Measurements from ENCODE around the gene MXRA7.

MXRA7 gene

DNA sequence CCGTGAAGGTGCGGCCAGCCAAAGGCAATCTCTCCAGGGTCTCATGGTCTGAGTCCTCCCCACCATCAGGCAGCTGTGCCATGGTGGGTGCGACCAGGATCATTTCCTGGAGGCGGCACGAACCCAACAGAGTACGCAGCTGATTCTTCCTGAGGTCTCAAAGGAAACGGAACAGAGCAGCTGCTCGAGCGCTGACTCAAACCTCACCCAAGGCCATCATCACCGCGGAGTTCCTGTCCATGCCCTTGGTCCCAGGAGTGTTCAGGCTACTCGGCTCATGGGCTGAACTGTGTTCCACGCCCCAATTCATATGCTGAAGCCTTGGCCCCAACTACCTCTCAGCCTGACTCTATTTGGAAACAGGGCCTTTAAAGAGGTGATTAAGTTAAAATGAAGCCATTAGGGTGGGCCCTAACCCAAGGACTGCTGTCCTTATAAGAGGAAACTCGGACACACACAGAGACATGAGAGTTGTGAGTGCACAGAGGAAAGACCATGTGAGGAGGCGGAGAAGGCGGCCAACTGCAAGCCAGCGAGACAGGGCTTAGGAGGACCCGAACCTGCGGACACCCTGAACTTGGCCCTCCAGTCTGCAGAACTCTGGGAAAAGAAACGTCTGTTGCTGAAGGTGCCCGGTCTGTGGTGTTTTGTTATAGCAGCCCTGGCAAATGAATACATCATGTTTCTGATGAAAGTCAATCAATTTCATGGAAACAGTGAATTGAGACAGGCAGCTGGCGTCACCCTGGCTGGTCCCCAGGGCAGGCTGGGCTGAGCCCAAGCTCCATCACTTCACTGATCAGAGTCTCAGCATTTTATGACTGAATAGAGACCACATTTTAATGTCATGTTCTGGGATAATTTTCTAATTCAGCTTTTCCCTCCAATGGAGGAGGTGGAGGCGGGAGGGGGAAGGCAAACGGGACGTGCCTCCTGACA lies 13.7 kb downstream of the MXRA7 start:
- TF ChIP-seq, protein P1, sequence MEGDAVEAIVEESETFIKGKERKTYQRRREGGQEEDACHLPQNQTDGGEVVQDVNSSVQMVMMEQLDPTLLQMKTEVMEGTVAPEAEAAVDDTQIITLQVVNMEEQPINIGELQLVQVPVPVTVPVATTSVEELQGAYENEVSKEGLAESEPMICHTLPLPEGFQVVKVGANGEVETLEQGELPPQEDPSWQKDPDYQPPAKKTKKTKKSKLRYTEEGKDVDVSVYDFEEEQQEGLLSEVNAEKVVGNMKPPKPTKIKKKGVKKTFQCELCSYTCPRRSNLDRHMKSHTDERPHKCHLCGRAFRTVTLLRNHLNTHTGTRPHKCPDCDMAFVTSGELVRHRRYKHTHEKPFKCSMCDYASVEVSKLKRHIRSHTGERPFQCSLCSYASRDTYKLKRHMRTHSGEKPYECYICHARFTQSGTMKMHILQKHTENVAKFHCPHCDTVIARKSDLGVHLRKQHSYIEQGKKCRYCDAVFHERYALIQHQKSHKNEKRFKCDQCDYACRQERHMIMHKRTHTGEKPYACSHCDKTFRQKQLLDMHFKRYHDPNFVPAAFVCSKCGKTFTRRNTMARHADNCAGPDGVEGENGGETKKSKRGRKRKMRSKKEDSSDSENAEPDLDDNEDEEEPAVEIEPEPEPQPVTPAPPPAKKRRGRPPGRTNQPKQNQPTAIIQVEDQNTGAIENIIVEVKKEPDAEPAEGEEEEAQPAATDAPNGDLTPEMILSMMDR (IDR thresholded peaks at IDR 0.05; ENCODE audit: low read length, missing control alignments): no peak
- no peak overlapping the region for H3K4me3 ChIP-seq (replicated peaks; ENCODE audit: low read depth, low read length)
- DNase-seq (ENCODE audit: low read depth): peak; percentile 81

DNA sequence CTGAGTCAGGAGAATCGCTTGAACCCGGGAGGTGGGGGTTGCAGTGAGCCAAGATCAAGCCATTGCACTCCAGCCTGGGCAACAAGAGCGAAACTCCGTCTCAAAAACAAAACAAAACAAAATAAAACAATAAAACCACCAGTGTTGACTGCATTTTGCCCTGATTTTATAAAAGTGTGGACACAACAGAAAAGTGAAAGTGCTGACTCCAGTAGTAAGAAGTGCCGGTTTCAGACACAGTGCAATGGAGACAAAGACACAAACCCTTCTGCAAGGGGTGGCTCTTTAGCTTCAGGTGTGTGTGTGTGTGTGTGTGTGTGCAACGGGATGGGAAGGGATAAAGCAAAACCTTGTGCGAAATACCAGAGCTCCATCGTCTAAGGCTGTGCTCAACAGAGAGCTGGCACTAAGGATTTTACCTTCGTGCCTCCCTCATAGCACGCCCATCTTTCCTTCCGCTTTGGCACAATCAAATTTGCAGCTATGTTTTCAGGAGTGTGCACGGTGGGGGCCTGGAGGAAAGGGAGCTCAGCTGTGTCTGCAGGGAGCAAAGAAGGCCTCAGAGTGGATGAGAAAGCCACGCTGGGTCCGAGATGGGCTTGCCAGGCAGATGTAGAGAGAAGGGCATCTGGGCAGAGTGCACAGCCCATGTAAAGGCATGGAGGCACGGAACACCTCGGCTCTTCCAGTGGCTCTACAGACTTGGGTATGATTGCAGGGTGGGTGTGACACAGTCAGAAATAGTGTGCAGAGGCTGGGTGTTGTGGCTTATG lies 15.5 kb downstream of the MXRA7 start:
- TF ChIP-seq, protein P1 (IDR thresholded peaks at IDR 0.05; ENCODE audit: low read length, missing control alignments): no peak
- DNase-seq (ENCODE audit: low read depth): no peak
- no peak overlapping the region for H3K4me3 ChIP-seq (replicated peaks; ENCODE audit: low read depth, low read length)

DNA sequence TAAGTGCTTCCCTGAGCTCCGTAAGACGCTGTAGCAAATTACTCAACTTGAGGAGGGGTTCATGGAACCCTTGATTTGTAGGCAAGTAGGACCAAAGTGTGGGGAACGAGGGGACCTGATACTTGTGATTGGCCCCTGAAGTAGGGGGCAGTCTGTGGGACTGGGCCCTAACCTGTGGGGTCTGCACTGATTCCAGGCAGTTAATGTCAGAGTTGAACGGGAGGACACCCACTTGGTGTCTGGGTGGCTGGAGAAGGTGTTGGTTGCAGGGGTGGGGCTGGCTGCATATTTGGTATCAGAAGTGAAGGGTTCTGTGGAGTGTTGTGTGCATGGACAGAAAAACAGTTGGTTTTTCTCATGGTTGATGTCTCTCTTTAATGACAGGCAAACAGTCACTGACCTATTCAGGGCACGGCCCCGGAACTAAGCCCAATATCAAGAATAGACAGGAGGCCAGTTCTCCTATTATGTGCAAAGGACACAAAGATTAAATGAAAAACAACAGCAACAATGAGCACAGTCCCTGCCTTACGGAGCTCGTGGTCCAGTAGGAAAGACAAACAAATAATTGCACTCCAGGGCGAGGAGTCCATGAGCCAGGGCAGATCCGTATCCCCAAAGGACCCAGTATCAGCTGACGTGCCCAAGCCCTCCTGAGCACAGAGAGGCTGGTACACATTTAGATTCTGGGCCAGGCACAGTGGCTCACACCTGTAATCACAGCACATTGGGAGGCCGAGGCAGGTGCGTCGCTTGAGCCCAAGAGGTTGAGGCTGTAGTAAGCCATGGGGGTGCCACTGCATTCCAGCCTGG lies 19.2 kb downstream of the MXRA7 start:
- no peak for DNase-seq (ENCODE audit: low read depth)
- no peak overlapping the region for H3K4me3 ChIP-seq (replicated peaks; ENCODE audit: low read depth, low read length)
- TF ChIP-seq, protein P1 (IDR thresholded peaks at IDR 0.05; ENCODE audit: low read length, missing control alignments): no peak

DNA sequence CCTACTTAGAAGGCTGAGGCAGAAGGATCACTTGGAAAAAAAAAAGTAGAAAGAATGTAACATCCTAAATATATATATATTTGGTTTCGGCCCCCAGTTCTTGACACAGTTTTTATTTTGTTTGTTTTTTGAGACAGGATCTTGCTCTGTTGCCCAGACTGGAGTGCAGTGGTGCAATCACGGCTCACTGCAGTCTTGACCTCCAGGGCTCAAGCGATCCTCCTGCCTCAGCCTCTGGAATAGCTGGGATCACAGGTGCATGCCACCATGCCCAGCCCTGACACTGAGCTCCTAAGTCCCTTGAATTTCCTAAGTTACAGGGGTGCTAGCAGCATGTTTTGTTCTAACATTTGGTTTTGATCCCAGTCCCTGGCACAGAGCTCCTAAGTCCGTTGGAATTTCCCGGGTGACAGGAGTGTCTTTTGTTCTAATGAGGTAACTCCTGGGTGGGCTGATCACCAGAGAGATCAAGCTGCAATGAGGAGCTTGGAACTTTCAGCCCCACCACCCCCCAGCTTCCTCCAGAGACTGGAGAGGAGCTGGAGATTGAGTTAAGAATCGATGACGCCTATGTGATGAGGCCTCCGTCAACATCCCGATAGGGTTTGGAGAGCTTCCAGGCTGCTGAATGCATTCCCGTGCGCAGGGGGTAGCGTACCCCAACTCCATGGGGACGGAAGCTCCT lies 20.0 kb downstream of the MXRA7 start:
- TF ChIP-seq, protein P1 (IDR thresholded peaks at IDR 0.05; ENCODE audit: low read length, missing control alignments): no peak
- no peak for DNase-seq (ENCODE audit: low read depth)
- H3K4me3 ChIP-seq (replicated peaks; ENCODE audit: low read depth, low read length): no peak overlapping the region

DNA sequence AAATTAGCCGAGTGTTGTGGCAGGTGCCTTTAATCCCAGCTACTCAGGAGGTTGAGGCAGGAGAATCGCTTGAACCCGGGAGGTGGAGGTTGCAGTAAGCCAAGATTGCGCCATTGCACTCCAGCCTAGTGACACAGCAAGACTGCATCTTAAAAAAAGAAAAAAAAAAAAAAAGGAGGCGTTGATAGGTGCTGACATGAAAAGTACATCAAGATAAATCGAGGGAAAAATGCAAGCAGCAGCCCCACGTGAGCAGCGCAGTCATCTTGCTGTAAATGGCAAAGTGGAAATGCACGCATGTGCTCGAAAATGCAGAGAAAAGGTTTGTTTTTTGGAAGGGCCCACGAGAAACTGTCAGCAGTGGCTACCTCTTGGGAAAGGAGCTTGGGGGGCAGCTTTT lies 20.9 kb downstream of the MXRA7 start:
- TF ChIP-seq, protein P1 (IDR thresholded peaks at IDR 0.05; ENCODE audit: low read length, missing control alignments): no peak
- no peak for DNase-seq (ENCODE audit: low read depth)
- H3K4me3 ChIP-seq (replicated peaks; ENCODE audit: low read depth, low read length): no peak overlapping the region

DNA sequence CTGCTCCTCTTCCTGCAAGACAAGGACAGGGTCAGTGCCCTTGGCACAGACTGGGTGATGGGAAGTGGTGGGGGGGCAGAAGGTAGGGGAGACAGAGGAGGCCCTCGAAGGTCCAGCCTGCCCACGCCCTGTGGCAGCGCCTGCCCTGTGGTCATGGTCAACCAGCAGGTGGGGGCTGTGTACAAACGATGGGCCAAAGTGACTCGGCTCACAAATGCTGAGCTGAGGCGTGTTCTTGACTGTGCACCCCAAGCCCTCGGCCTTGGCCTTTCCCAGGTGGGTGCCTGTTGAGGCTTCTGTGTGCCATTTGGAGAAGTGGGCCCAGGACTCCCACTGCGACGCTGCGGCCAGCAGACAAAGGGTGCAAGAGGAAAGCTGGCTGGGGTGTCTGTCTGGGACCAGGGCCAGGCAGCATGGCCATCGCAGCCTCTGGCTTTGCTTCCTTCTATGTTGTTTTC lies 22.6 kb downstream of the MXRA7 start:
- DNase-seq (ENCODE audit: low read depth): no peak
- TF ChIP-seq, protein P1 (IDR thresholded peaks at IDR 0.05; ENCODE audit: low read length, missing control alignments): peak; percentile 2

More for the DNA sequence above, 22.6 kb downstream of the MXRA7 start:
- no peak overlapping the region for H3K4me3 ChIP-seq (replicated peaks; ENCODE audit: low read depth, low read length)

Measured in fibroblast of pulmonary artery (primary cell).